Measurements from ENCODE around the gene VIPR1.
"Not testable (repeated sequence)": the region's sequence is repeated elsewhere in the genome, so short reads cannot be mapped to it uniquely, and the experiment has no call there.

The VIPR1 gene

GRCh38 chr3:42549131-42549530 lies 46.7 kb downstream of the VIPR1 start:
- WGBS, 2 experiments (ENCODE audit: insufficient coverage in 2 of 2) = 83 to 96% methylated on average over 2 of the region's 2 CpGs
- H3K9me3 ChIP-seq (ENCODE audit: control insufficient read depth, low read length) = no peaks in the 10 kb centered on the region
- H3K4me3 ChIP-seq (ENCODE audit: extremely low read depth, insufficient read depth, low read length, poor library complexity, severe bottlenecking) = no peak overlapping the region
- no peak overlapping the region for H3K27ac ChIP-seq (ENCODE audit: low read depth, low read length, severe bottlenecking)
- H3K36me3 ChIP-seq (ENCODE audit: control insufficient read depth, insufficient read depth, low read length) = peaks cover 35% of the 10 kb centered on the region
- H3K4me1 ChIP-seq (ENCODE audit: control insufficient read depth, insufficient read depth, low read length, poor library complexity, severe bottlenecking) = no peaks in the 10 kb centered on the region

GRCh38 chr3:42550250-42550649 lies 47.8 kb downstream of the VIPR1 start:
- peaks cover 42% of the 10 kb centered on the region for H3K36me3 ChIP-seq (ENCODE audit: control insufficient read depth, insufficient read depth, low read length)

DNA sequence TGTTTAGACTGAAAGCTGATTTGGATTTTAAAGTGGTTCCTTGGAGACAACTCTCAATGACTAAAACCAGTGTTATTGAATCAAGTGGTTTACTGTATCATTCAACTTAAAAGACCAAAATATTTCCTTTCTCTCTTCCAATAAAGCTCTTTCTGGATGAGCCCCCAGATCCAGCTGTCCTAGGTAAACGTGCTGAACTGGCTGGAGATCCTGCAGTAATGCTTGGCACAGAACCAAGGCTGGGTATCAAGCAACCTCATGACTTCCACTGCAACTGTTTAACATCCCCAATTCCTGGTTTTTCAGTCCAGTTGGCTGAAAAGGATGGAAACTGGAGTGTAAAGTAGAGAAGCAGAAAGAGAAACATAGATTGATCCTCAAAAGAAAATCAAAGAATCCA lies 50.4 kb downstream of the VIPR1 start:
- WGBS, 2 experiments (ENCODE audit: insufficient coverage in 2 of 2) = 75 to 88% methylated on average over 1 of the region's 1 CpG
- no peaks in the 10 kb centered on the region for H3K9me3 ChIP-seq (ENCODE audit: control insufficient read depth, low read length)
- peaks cover 61% of the 10 kb centered on the region for H3K36me3 ChIP-seq (ENCODE audit: control insufficient read depth, insufficient read depth, low read length)
- H3K27ac ChIP-seq (ENCODE audit: low read depth, low read length, severe bottlenecking) = no peak overlapping the region
- no peak overlapping the region for H3K4me3 ChIP-seq (ENCODE audit: extremely low read depth, insufficient read depth, low read length, poor library complexity, severe bottlenecking)
- peaks cover 2% of the 10 kb centered on the region for H3K4me1 ChIP-seq (ENCODE audit: control insufficient read depth, insufficient read depth, low read length, poor library complexity, severe bottlenecking)

More at GRCh38 chr3:42550250-42550649, 47.8 kb downstream of the VIPR1 start:
- no peaks in the 10 kb centered on the region for H3K9me3 ChIP-seq (ENCODE audit: control insufficient read depth, low read length)
- no peak overlapping the region for H3K27ac ChIP-seq (ENCODE audit: low read depth, low read length, severe bottlenecking)
- no peak overlapping the region for H3K4me3 ChIP-seq (ENCODE audit: extremely low read depth, insufficient read depth, low read length, poor library complexity, severe bottlenecking)
- WGBS, 2 experiments (ENCODE audit: insufficient coverage in 2 of 2) = 86% methylated on average over 1 of the region's 1 CpG; no CpG with 5 or more reads in 1 of the 2 experiments
- H3K4me1 ChIP-seq (ENCODE audit: control insufficient read depth, insufficient read depth, low read length, poor library complexity, severe bottlenecking) = no peaks in the 10 kb centered on the region

- H3K4me1 ChIP-seq (ENCODE audit: control insufficient read depth, insufficient read depth, low read length, poor library complexity, severe bottlenecking) = peaks cover 2% of the 10 kb centered on the region
- WGBS, 2 experiments (ENCODE audit: insufficient coverage in 2 of 2) = 93% methylated on average over 2 to 3 of the region's 3 CpGs
- peaks cover 76% of the 10 kb centered on the region for H3K36me3 ChIP-seq (ENCODE audit: control insufficient read depth, insufficient read depth, low read length)
- no peak overlapping the region for H3K27ac ChIP-seq (ENCODE audit: low read depth, low read length, severe bottlenecking)
- no peaks in the 10 kb centered on the region for H3K9me3 ChIP-seq (ENCODE audit: control insufficient read depth, low read length)
- H3K4me3 ChIP-seq (ENCODE audit: extremely low read depth, insufficient read depth, low read length, poor library complexity, severe bottlenecking) = no peak overlapping the region
Observed at GRCh38 chr3:42556089-42556632, 53.7 kb downstream of the VIPR1 start.

- H3K36me3 ChIP-seq (ENCODE audit: control insufficient read depth, insufficient read depth, low read length) = peaks cover 81% of the 10 kb centered on the region
- not testable (repeated sequence) for H3K4me3 ChIP-seq (ENCODE audit: extremely low read depth, insufficient read depth, low read length, poor library complexity, severe bottlenecking); H3K9me3 ChIP-seq (ENCODE audit: control insufficient read depth, low read length); H3K4me1 ChIP-seq (ENCODE audit: control insufficient read depth, insufficient read depth, low read length, poor library complexity, severe bottlenecking); H3K27ac ChIP-seq (ENCODE audit: low read depth, low read length, severe bottlenecking)
- WGBS, 2 experiments (ENCODE audit: insufficient coverage in 2 of 2) = 100% methylated on average over 1 of the region's 6 CpGs
Observed at GRCh38 chr3:42556817-42557216, 54.4 kb downstream of the VIPR1 start.

DNA sequence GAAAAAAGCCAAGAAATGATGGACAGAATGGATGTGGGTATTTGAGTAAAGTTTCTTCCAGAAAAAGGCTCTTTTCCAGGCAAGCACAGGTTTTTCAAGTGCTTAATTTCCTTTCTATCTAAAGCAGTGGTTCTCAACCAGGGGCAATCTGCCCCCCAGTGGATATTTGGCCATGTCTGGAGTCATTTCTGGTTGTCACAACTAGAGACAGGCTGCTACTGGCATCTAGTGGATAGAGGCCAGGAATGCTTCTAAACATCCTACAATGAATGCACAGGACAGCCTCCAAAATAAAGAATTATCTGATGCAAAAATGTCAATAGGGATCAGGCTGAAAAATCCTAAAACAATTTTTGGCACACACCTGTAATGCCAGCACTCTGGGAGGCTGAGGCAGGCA lies 55.4 kb downstream of the VIPR1 start:
- no peaks in the 10 kb centered on the region for H3K9me3 ChIP-seq (ENCODE audit: control insufficient read depth, low read length)
- H3K36me3 ChIP-seq (ENCODE audit: control insufficient read depth, insufficient read depth, low read length) = peaks cover 81% of the 10 kb centered on the region
- H3K27ac ChIP-seq (ENCODE audit: low read depth, low read length, severe bottlenecking) = no peak overlapping the region
- H3K4me3 ChIP-seq (ENCODE audit: extremely low read depth, insufficient read depth, low read length, poor library complexity, severe bottlenecking) = no peak overlapping the region
- H3K4me1 ChIP-seq (ENCODE audit: control insufficient read depth, insufficient read depth, low read length, poor library complexity, severe bottlenecking) = peaks cover 2% of the 10 kb centered on the region

DNA sequence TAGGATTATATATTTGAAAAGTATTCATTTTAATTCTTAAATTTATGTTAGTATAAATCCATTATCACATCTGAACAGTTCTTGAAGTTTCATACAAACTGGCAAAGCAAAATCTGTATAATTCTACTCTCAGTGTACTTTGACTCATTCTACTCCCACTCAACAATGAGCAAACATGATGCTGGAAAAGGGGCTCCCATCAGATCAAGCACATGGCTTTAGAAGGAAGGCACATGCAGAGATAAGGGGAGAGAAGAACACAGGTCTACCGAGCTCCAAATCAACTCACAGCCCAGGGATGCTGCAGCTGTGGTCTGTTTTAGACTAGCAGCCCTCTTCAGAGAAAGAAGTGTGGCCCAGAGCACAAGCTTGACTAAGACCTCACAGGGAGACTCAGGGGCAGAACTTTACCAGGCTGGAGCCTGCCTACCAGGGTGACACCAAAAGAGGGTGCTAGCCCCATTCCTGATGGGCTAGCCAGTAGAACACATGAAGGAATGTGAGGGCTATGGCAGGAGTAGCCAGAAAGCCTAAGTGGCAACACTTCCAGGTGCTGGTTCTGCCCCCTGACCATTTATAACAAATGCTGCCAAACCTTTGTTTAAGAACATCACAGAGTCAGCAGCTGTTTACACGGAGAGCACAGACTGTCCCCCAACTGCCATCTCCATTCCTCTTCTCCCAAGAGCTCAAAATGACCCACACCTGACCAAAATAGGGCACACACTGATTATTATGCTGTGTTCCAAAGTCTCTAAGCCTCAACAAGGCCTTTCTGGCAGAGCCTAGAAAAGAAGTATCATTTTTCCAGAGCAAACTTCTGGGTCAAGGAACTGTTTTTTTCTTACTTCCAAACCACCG lies 59.8 kb downstream of the VIPR1 start:
- Histone ChIP-seq H3K4me3 (ENCODE audit: extremely low read depth, insufficient read depth, low read length, poor library complexity, severe bottlenecking) (no peak overlapping the region), H3K9me3 (ENCODE audit: control insufficient read depth, low read length) (no peaks in the 10 kb centered on the region), H3K4me1 (ENCODE audit: control insufficient read depth, insufficient read depth, low read length, poor library complexity, severe bottlenecking) (no peaks in the 10 kb centered on the region), H3K36me3 (ENCODE audit: control insufficient read depth, insufficient read depth, low read length) (peaks cover 78% of the 10 kb centered on the region), H3K27ac (ENCODE audit: low read depth, low read length, severe bottlenecking) (no peak overlapping the region)
- WGBS, 2 experiments (ENCODE audit: insufficient coverage in 2 of 2) = 67 to 75% methylated on average over 1 of the region's 3 CpGs

- H3K27ac ChIP-seq (ENCODE audit: low read depth, low read length, severe bottlenecking) = no peak overlapping the region
- peaks cover 59% of the 10 kb centered on the region for H3K36me3 ChIP-seq (ENCODE audit: control insufficient read depth, insufficient read depth, low read length)
- peaks cover 3% of the 10 kb centered on the region for H3K9me3 ChIP-seq (ENCODE audit: control insufficient read depth, low read length)
- no peak overlapping the region for H3K4me3 ChIP-seq (ENCODE audit: extremely low read depth, insufficient read depth, low read length, poor library complexity, severe bottlenecking)
- no peaks in the 10 kb centered on the region for H3K4me1 ChIP-seq (ENCODE audit: control insufficient read depth, insufficient read depth, low read length, poor library complexity, severe bottlenecking)
- WGBS, 2 experiments (ENCODE audit: insufficient coverage in 2 of 2) = 73 to 100% methylated on average over 1 to 2 of the region's 2 CpGs
Observed at GRCh38 chr3:42569593-42570142, 67.2 kb downstream of the VIPR1 start.

DNA sequence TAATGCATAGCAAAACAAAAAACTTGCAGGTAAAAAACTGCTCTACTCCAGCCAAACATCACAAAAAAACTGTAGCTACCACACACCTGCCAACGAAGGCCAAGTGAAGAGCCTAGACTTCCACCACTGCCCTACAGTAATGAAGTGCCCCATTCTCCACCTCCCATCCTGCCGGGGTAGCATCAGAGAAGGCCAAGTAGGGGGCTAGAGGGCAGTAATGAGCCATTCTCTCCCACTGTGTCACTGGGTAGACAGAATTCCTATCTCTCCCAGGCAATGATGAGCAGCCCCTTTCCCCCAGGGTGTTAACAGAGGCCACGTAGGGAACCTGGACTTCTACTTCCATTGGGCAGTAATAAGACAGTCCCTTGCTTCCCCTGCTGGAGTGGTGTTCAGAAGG lies 69.8 kb downstream of the VIPR1 start:
- Histone ChIP-seq H3K4me1 (ENCODE audit: control insufficient read depth, insufficient read depth, low read length, poor library complexity, severe bottlenecking) (no peaks in the 10 kb centered on the region), H3K4me3 (ENCODE audit: extremely low read depth, insufficient read depth, low read length, poor library complexity, severe bottlenecking) (no peak overlapping the region), H3K36me3 (ENCODE audit: control insufficient read depth, insufficient read depth, low read length) (peaks cover 46% of the 10 kb centered on the region)

GRCh38 chr3:42575137-42575741 lies 72.8 kb downstream of the VIPR1 start:
- Histone ChIP-seq H3K4me3 (ENCODE audit: extremely low read depth, insufficient read depth, low read length, poor library complexity, severe bottlenecking) (no peak overlapping the region), H3K27ac (ENCODE audit: low read depth, low read length, severe bottlenecking) (no peak overlapping the region), H3K4me1 (ENCODE audit: control insufficient read depth, insufficient read depth, low read length, poor library complexity, severe bottlenecking) (no peaks in the 10 kb centered on the region), H3K36me3 (ENCODE audit: control insufficient read depth, insufficient read depth, low read length) (peaks cover 37% of the 10 kb centered on the region), H3K9me3 (ENCODE audit: control insufficient read depth, low read length) (peaks cover 6% of the 10 kb centered on the region)

More for the DNA sequence above, 69.8 kb downstream of the VIPR1 start:
- H3K27ac ChIP-seq (ENCODE audit: low read depth, low read length, severe bottlenecking) = no peak overlapping the region
- peaks cover 6% of the 10 kb centered on the region for H3K9me3 ChIP-seq (ENCODE audit: control insufficient read depth, low read length)
- WGBS, 2 experiments (ENCODE audit: insufficient coverage in 2 of 2) = 0 to 28% methylated on average over 1 to 2 of the region's 3 CpGs

Measured in mesodermal cell (in vitro differentiated cells).